ENCODE measurements around the gene SV2A. TPM values are rescaled to one million over a fixed set of nuclear protein-coding genes. Genes with fewer than 3 reads are reported as not detected.

Gene SV2A
- total RNA-seq, 6 experiments from 2014 or later: 0.12 to 0.50 (median 0.25) TPM

Other genes with a start within 250 kb of the SV2A start
- 10 to 100 TPM in 1 of 6 experiments, 1 to 10 TPM in 5; 1.3 to 15.9 (median 3.6) TPM for gene FCGR1A, start 135.2 kb downstream of the SV2A start, total RNA-seq
- 10 to 100 TPM in 3 of 6 experiments, 1 to 10 TPM in 3; 8.4 to 23.7 (median 9.5) TPM for gene BOLA1, start 18.3 kb downstream of the SV2A start, total RNA-seq
- 10 to 100 TPM in 5 of 6 experiments, 1 to 10 TPM in 1; 8.2 to 18.5 (median 12.2) TPM for gene SF3B4, start 10.0 kb upstream of the SV2A start, total RNA-seq
- gene MTMR11, start 19.0 kb upstream of the SV2A start, total RNA-seq: 1 to 10 TPM in 5 of 6 experiments, under 1 TPM in 1; 0.97 to 7.1 (median 3.6) TPM
- gene OTUD7B, start 92.9 kb upstream of the SV2A start, total RNA-seq: 10 to 100 TPM in 5 of 6 experiments, 1 to 10 TPM in 1; 9.1 to 22.3 (median 16.8) TPM
- 10 to 100 TPM; 12.5 to 18.2 (median 14.7) TPM for gene VPS45, start 149.9 kb upstream of the SV2A start, total RNA-seq
- 10 to 100 TPM in 1 of 6 experiments, 1 to 10 TPM in 5; 3.4 to 11.7 (median 5.3) TPM for gene PLEKHO1, start 232.1 kb upstream of the SV2A start, total RNA-seq

Data from right lobe of liver (tissue), 5 donors.